MCF 10A (cell line): ENCODE data around the gene PGAM5. TPM values are rescaled to one million over a fixed set of nuclear protein-coding genes. Genes with fewer than 3 reads are reported as not detected.
A peak's percentile ranks its signal among the peaks of the same experiment; 100 is the strongest.
"Not testable (repeated sequence)": the region's sequence is repeated elsewhere in the genome, so short reads cannot be mapped to it uniquely, and the experiment has no call there.

Experiments
- BruUV-seq: library from RNA; stranded (reverse); fragments of 400-500 nt; replicated peaks from 2 replicates; lab custom pipeline; 2021; lab: Mats Ljungman, UMichigan
- CTCF ChIA-PET: fragments of 300-600 bp; sonication (Branson Sonifier 250); formaldehyde crosslinking; extraction: SDS; loops from one replicate; lab custom pipeline; 2021; ENCODE audit warnings: antibody characterized with exemption, inconsistent platforms; lab: Yijun Ruan, JAX
- POLR2A ChIA-PET: fragments of 300-600, 350-650 bp; sonication (Branson Sonifier 250); formaldehyde crosslinking; extraction: SDS; loops from one replicate; lab custom pipeline; 2020; ENCODE audit warnings: antibody characterized with exemption, inconsistent platforms; lab: Yijun Ruan, JAX
- DNase-seq: peaks from one replicate; pipeline ENCODE4 v3.0.0-alpha.2; 2018; ENCODE audit not compliant: unreplicated experiment
- H3K27ac Mint-ChIP-seq: one replicate; pipeline ENCODE4 v1.8.0; 2022; ENCODE audit warnings: mild to moderate bottlenecking, low read depth, mixed read lengths; ENCODE audit not compliant: unreplicated experiment
- H3K27me3 Mint-ChIP-seq: one replicate; pipeline ENCODE4 v1.8.0; 2022; ENCODE audit warnings: mixed read lengths; ENCODE audit not compliant: insufficient read depth, unreplicated experiment
- H3K36me3 Mint-ChIP-seq: one replicate; pipeline ENCODE4 v1.8.0; 2022; ENCODE audit warnings: mild to moderate bottlenecking, moderate library complexity, mixed read lengths; ENCODE audit not compliant: insufficient read depth, unreplicated experiment
- H3K4me1 Mint-ChIP-seq: one replicate; pipeline ENCODE4 v1.8.0; 2022; ENCODE audit warnings: mixed read lengths; ENCODE audit not compliant: insufficient read depth, unreplicated experiment
- H3K4me3 Mint-ChIP-seq: one replicate; pipeline ENCODE4 v1.8.0; 2022; ENCODE audit warnings: mild to moderate bottlenecking, moderate library complexity, mixed read lengths; ENCODE audit not compliant: unreplicated experiment
- H3K9me3 Mint-ChIP-seq: one replicate; pipeline ENCODE4 v1.8.0; 2022; ENCODE audit warnings: mixed read lengths; ENCODE audit not compliant: unreplicated experiment
- intact Hi-C: fragments of 100-400 bp; cut with micrococcal nuclease; formaldehyde crosslinking; loops from 2 replicates; pipeline ENCODE4 v1.14.1; 2022
- total RNA-seq: library from RNA; stranded (reverse); gene quantifications from 2 replicates; pipeline ENCODE4 v1.2.3, GENCODE V29; 2022
- TF ChIP-seq, protein P1 (sequence below): fragments of 200-600 bp; IDR thresholded peaks from one replicate; pipeline ENCODE4 v1.8.0; 2022; ENCODE audit warnings: antibody characterized with exemption, mild to moderate bottlenecking; ENCODE audit not compliant: unreplicated experiment

PGAM5 gene
- total RNA-seq, 1 experiment from 2014 or later: 84.0 TPM

- H3K9me3 Mint-ChIP-seq: no peaks in the 10 kb centered on the region
- CTCF ChIA-PET: no interaction called here
- H3K27ac Mint-ChIP-seq: no peak overlapping the region
- peak overlapping the region; percentile 10 for H3K4me3 Mint-ChIP-seq
- POLR2A ChIA-PET: no interaction called here
- H3K4me1 Mint-ChIP-seq: peaks cover 6% of the 10 kb centered on the region
- no peaks in the 10 kb centered on the region for H3K27me3 Mint-ChIP-seq
- TF ChIP-seq, protein P1, sequence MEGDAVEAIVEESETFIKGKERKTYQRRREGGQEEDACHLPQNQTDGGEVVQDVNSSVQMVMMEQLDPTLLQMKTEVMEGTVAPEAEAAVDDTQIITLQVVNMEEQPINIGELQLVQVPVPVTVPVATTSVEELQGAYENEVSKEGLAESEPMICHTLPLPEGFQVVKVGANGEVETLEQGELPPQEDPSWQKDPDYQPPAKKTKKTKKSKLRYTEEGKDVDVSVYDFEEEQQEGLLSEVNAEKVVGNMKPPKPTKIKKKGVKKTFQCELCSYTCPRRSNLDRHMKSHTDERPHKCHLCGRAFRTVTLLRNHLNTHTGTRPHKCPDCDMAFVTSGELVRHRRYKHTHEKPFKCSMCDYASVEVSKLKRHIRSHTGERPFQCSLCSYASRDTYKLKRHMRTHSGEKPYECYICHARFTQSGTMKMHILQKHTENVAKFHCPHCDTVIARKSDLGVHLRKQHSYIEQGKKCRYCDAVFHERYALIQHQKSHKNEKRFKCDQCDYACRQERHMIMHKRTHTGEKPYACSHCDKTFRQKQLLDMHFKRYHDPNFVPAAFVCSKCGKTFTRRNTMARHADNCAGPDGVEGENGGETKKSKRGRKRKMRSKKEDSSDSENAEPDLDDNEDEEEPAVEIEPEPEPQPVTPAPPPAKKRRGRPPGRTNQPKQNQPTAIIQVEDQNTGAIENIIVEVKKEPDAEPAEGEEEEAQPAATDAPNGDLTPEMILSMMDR: no peak
- H3K36me3 Mint-ChIP-seq: peaks cover 11% of the 10 kb centered on the region
- intact Hi-C loops: no loop called here
- no TSS peak for BruUV-seq
- DNase-seq: no peak
Measured at GRCh38 chr12:132690112-132690511, 20.5 kb upstream of the PGAM5 start.

DNA sequence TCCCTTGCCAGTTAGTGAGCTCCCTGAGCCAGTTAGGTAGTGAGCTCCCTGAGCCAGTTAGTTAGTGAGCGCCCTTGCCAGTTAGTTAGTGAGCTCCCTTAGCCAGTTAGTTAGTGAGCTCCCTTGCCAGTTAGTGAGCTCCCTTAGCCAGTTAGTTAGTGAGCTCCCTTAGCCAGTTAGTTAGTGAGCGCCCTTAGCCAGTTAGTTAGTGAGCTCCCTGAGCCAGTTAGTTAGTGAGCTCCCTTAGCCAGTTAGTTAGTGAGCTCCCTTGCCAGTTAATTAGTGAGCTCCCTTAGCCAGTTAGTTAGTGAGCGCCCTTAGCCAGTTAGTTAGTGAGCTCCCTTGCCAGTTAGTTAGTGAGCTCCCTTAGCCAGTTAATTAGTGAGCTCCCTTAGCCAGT, 18.6 kb upstream of the PGAM5 start:
- H3K27ac Mint-ChIP-seq, intact Hi-C loops, H3K4me3 Mint-ChIP-seq, BruUV-seq, H3K4me1 Mint-ChIP-seq, POLR2A ChIA-PET, H3K27me3 Mint-ChIP-seq, H3K9me3 Mint-ChIP-seq, DNase-seq: not testable (repeated sequence)
- H3K36me3 Mint-ChIP-seq: peaks cover 21% of the 10 kb centered on the region
- CTCF ChIA-PET: interaction anchor here (0.7 kb wide), 1 partner anchor 10 kb away, joined by 4 read pairs; no protein-coding TSS in a partner anchor

DNA sequence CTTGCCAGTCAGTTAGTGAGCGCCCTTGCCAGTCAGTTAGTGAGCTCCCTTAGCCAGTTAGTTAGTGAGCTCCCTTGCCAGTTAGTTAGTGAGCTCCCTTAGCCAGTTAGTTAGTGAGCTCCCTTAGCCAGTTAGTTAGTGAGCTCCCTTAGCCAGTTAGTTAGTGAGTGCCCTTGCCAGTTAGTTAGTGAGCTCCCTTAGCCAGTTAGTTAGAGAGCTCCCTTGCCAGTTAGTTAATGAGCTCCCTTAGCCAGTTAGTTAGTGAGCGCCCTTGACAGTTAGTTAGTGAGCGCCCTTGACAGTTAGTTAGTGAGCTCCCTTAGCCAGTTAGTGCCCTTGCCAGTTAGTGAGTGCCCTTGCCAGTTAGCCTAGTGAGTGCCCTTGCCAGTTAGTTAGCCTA, 15.8 kb upstream of the PGAM5 start:
- not testable (repeated sequence) for H3K27me3 Mint-ChIP-seq, BruUV-seq
- CTCF ChIA-PET: interaction anchor here (0.5 to 1.4 kb wide), 3 partner anchors 12 to 1879 kb away, joined by 3 to 5 read pairs (median 3); no protein-coding TSS in a partner anchor

DNA sequence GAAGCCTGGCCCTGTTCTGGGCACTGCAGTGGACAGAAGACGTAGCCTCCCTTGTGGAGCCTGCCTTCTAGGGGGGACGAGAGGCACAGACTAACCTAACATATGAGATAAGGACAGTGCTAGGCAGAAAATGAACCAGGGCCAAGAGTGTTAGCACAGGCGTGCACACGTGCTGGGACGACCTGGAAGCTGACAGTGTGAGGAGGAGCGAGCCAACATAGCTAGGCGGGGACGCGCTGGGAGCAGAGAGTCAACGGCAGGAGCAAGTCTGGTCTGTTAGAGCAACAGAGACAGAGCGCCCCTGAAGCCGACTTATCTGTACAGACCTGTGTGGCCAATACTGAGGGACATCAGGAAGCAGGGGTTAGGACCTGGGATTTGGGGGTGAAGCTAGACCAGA, 15.2 kb upstream of the PGAM5 start:
- no TSS peak for BruUV-seq

More for the DNA sequence above, 15.8 kb upstream of the PGAM5 start:
- H3K9me3 Mint-ChIP-seq, H3K4me3 Mint-ChIP-seq, DNase-seq, H3K27ac Mint-ChIP-seq, POLR2A ChIA-PET, intact Hi-C loops, H3K4me1 Mint-ChIP-seq: not testable (repeated sequence)
- peaks cover 39% of the 10 kb centered on the region for H3K36me3 Mint-ChIP-seq

DNA sequence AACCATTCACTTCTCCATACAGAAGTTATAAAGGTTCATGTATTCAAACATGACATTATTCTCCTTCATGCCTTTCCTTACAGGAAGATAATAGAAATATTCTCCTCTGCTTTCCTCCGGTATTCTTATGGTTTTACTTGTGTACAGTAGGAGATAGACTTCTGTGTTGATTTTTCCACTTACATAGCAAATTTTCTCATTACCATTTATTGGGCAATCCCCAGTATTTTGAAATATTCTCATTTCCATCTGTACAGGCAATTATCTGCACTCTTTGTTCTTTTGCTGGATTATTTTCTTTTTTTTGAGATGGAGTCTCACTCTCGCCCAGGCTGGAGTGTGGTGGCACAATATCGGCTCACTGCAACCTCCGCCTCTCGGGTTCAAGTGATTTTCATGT, 12.3 kb upstream of the PGAM5 start:
- BruUV-seq: no TSS peak
- no peak overlapping the region for H3K4me3 Mint-ChIP-seq
- no peaks in the 10 kb centered on the region for H3K4me1 Mint-ChIP-seq
- H3K27ac Mint-ChIP-seq: no peak overlapping the region
- H3K9me3 Mint-ChIP-seq: no peaks in the 10 kb centered on the region
- ChIA-PET POLR2A (interaction anchor here (1.3 kb wide), 1 partner anchor 11 kb away, joined by 3 read pairs; no protein-coding TSS in a partner anchor), CTCF (no interaction called here)
- intact Hi-C loops: no loop called here
- no peak for DNase-seq
- peaks cover 46% of the 10 kb centered on the region for H3K36me3 Mint-ChIP-seq
- TF ChIP-seq, protein P1: no peak
- no peaks in the 10 kb centered on the region for H3K27me3 Mint-ChIP-seq

More for the DNA sequence above, 15.2 kb upstream of the PGAM5 start:
- no peak for DNase-seq
- Mint-ChIP-seq H3K36me3 (peaks cover 44% of the 10 kb centered on the region), H3K27ac (no peak overlapping the region), H3K4me3 (no peak overlapping the region), H3K27me3 (no peaks in the 10 kb centered on the region), H3K9me3 (no peaks in the 10 kb centered on the region), H3K4me1 (no peaks in the 10 kb centered on the region)
- POLR2A ChIA-PET: no interaction called here
- intact Hi-C loops: no loop called here
- TF ChIP-seq, protein P1: no peak
- CTCF ChIA-PET: interaction anchor here (0.5 to 1.4 kb wide), 2 partner anchors 11 to 1880 kb away, joined by 3 read pairs; no protein-coding TSS in a partner anchor
